Measurements from ENCODE around the gene FAM81B.
"Not testable (repeated sequence)": the region's sequence is repeated elsewhere in the genome, so short reads cannot be mapped to it uniquely, and the experiment has no call there.

FAM81B gene

GRCh38 chr5:95390812-95391492, at the start of gene FAM81B:
Gene FAM81B (plus strand): TSS chr5:95391366. CDS start chr5:95391390, 24 bp downstream.
- ChIA-PET CTCF (no interaction called here), POLR2A (no interaction called here)
- no peak within 1 kb of the TSS for H3K4me3 ChIP-seq (ENCODE audit: low read depth, low read length)
- TF ChIP-seq CTCF (IDR thresholded peaks at IDR 0.05; ENCODE audit: insufficient read depth, low read length, missing control alignments), result no peak
- no peak for DNase-seq (ENCODE audit: low read depth, low spot score)

GRCh38 chr5:95341444-95341843, 49.7 kb upstream of the FAM81B start:
- POLR2A ChIA-PET; CTCF ChIA-PET; DNase-seq (ENCODE audit: low read depth, low spot score); H3K4me3 ChIP-seq (ENCODE audit: low read depth, low read length): not testable (repeated sequence)

GRCh38 chr5:95347506-95348120, 43.6 kb upstream of the FAM81B start:
- ChIA-PET CTCF (no interaction called here), POLR2A (no interaction called here)
- no peak for TF ChIP-seq CTCF (IDR thresholded peaks at IDR 0.05; ENCODE audit: insufficient read depth, low read length, missing control alignments)
- no peak for DNase-seq (ENCODE audit: low read depth, low spot score)
- H3K4me3 ChIP-seq (ENCODE audit: low read depth, low read length), result no peak overlapping the region

- ChIA-PET CTCF (no interaction called here), POLR2A (no interaction called here)
- TF ChIP-seq CTCF (IDR thresholded peaks at IDR 0.05; ENCODE audit: insufficient read depth, low read length, missing control alignments), result no peak
- DNase-seq (ENCODE audit: low read depth, low spot score), result no peak
- H3K4me3 ChIP-seq (ENCODE audit: low read depth, low read length), result no peak overlapping the region
These were observed 40.5 kb upstream of the FAM81B start for GRCh38 chr5:95350631-95351030.

- ChIA-PET CTCF (no interaction called here), POLR2A (no interaction called here)
- DNase-seq (ENCODE audit: low read depth, low spot score), result no peak
- H3K4me3 ChIP-seq (ENCODE audit: low read depth, low read length), result no peak overlapping the region
- no peak for TF ChIP-seq CTCF (IDR thresholded peaks at IDR 0.05; ENCODE audit: insufficient read depth, low read length, missing control alignments)
These were observed 38.5 kb upstream of the FAM81B start for GRCh38 chr5:95352691-95353090.

- CTCF ChIA-PET, result no interaction called here
- no peak for DNase-seq (ENCODE audit: low read depth, low spot score)
- POLR2A ChIA-PET, result no interaction called here
- no peak overlapping the region for H3K4me3 ChIP-seq (ENCODE audit: low read depth, low read length)
- TF ChIP-seq CTCF (IDR thresholded peaks at IDR 0.05; ENCODE audit: insufficient read depth, low read length, missing control alignments), result no peak
These were observed 32.8 kb upstream of the FAM81B start for GRCh38 chr5:95358320-95358719.

- POLR2A ChIA-PET, result no interaction called here
- CTCF ChIA-PET, result no interaction called here
These were observed 32.3 kb upstream of the FAM81B start for GRCh38 chr5:95358848-95359247.

GRCh38 chr5:95360667-95361066, 30.5 kb upstream of the FAM81B start:
- CTCF ChIA-PET; DNase-seq (ENCODE audit: low read depth, low spot score); H3K4me3 ChIP-seq (ENCODE audit: low read depth, low read length); POLR2A ChIA-PET: not testable (repeated sequence)

More at GRCh38 chr5:95358848-95359247, 32.3 kb upstream of the FAM81B start:
- TF ChIP-seq CTCF (IDR thresholded peaks at IDR 0.05; ENCODE audit: insufficient read depth, low read length, missing control alignments), result no peak
- H3K4me3 ChIP-seq (ENCODE audit: low read depth, low read length), result no peak overlapping the region
- no peak for DNase-seq (ENCODE audit: low read depth, low spot score)

Measured in AG04449 (cell line).